ENCODE data around the gene ELK3. TPM values are rescaled to one million over a fixed set of nuclear protein-coding genes. Genes with fewer than 3 reads are reported as not detected.

The ELK3 gene
- polyA plus RNA-seq, 2 of the 4 experiments (the other 2 are of a cell fraction), result 33.1 to 38.6 TPM

- TF ChIP-seq HMGXB4 (CRISPR knock-in tag; IDR thresholded peaks at IDR 0.05; ENCODE audit: borderline replicate concordance), result no peak
- TF ChIP-seq USF2 (IDR thresholded peaks at IDR 0.05), result no peak
- no peak for TF ChIP-seq POLR2A (IDR thresholded peaks at IDR 0.05; ENCODE audit: low read length)
- TF ChIP-seq PBX3 (IDR thresholded peaks at IDR 0.05), result no peak
Observed at GRCh38 chr12:96187956-96188355, 6.2 kb upstream of the ELK3 start (continued).

- POLR2A ChIA-PET, result no interaction called here
- TF ChIP-seq CTCF (IDR thresholded peaks at IDR 0.05) (no peak), HOXB5 (CRISPR knock-in tag; IDR thresholded peaks at IDR 0.05) (no peak), FOSL2 (IDR thresholded peaks at IDR 0.05) (no peak), FOSL2 (CRISPR knock-in tag; IDR thresholded peaks at IDR 0.05) (no peak), EHF (CRISPR knock-in tag; IDR thresholded peaks at IDR 0.05) (no peak), ZC3H11A (IDR thresholded peaks at IDR 0.05) (no peak), CEBPB (IDR thresholded peaks at IDR 0.05) (no peak), NFE2L2 (conservative IDR thresholded peaks at IDR 0.05; ENCODE audit: low read length) (no peak)
Observed at GRCh38 chr12:96189781-96190180, 4.4 kb upstream of the ELK3 start.

GRCh38 chr12:96190413-96191108 is 3.6 kb upstream of the ELK3 start:
- FAIRE-seq, result no peak
- no peak for ATAC-seq
- no peak overlapping the region for H3K4me3 ChIP-seq
- 84% methylated on average over 10 of the region's 10 CpGs for WGBS (ENCODE audit: missing lambda C conversion rate)
- no peaks in the 10 kb centered on the region for H3K9me3 ChIP-seq
- H3K4me2 ChIP-seq, result no peak overlapping the region
- no peaks in the 10 kb centered on the region for H3K4me1 ChIP-seq
- TF ChIP-seq JUNB (IDR thresholded peaks at IDR 0.05), result no peak
- no peak for TF ChIP-seq PBX3 (IDR thresholded peaks at IDR 0.05)
- TF ChIP-seq JUN (IDR thresholded peaks at IDR 0.05), result no peak
- no peak for TF ChIP-seq RNF2 (IDR thresholded peaks at IDR 0.05; ENCODE audit: borderline replicate concordance, low read depth)
- TF ChIP-seq ESRRA (IDR thresholded peaks at IDR 0.05; ENCODE audit: borderline replicate concordance, low read length), result no peak
- TF ChIP-seq CTCF (IDR thresholded peaks at IDR 0.05), result no peak
- TF ChIP-seq FOSL2 (IDR thresholded peaks at IDR 0.05), result no peak
- no peak for TF ChIP-seq FOSL2 (CRISPR knock-in tag; IDR thresholded peaks at IDR 0.05)
- no peak for TF ChIP-seq NPAS2 (CRISPR knock-in tag; IDR thresholded peaks at IDR 0.05; ENCODE audit: borderline replicate concordance)
- TF ChIP-seq POLR2A (IDR thresholded peaks at IDR 0.05; ENCODE audit: low read length), result no peak
- no peak for TF ChIP-seq NFE2L2 (conservative IDR thresholded peaks at IDR 0.05; ENCODE audit: low read length)
- TF ChIP-seq NR3C1 (IDR thresholded peaks at IDR 0.05), result no peak
- POLR2A ChIA-PET, result no interaction called here
- CTCF ChIA-PET, result interaction anchor here (1.5 to 3.3 kb wide), 2 partner anchors 25 to 129 kb away, joined by 4 to 16 read pairs; no protein-coding TSS in a partner anchor
- H3K27ac ChIP-seq, result no peak overlapping the region
- DNase-seq (ENCODE audit: low read depth in 1 of 2, low spot score in 1 of 2), result no peak

More at GRCh38 chr12:96189781-96190180, 4.4 kb upstream of the ELK3 start:
- 62% methylated on average over 5 of the region's 5 CpGs for WGBS (ENCODE audit: missing lambda C conversion rate)
- CTCF ChIA-PET, result interaction anchor here (1.5 to 3.3 kb wide), 2 partner anchors 25 to 129 kb away, joined by 4 to 16 read pairs; no protein-coding TSS in a partner anchor
- H3K27ac ChIP-seq, result no peak overlapping the region
- no peak overlapping the region for H3K4me3 ChIP-seq
- no peaks in the 10 kb centered on the region for H3K9me3 ChIP-seq
- DNase-seq (ENCODE audit: low read depth in 1 of 2, low spot score in 1 of 2), result no peak
- no peaks in the 10 kb centered on the region for H3K4me1 ChIP-seq
- no peak for FAIRE-seq
- no peak for ATAC-seq
- no peak overlapping the region for H3K4me2 ChIP-seq

Measured in A549 (cell line).